CD14-positive monocyte (primary cell): Measurements from ENCODE around the gene TNFRSF19. TPM values are rescaled to one million over a fixed set of nuclear protein-coding genes. Genes with fewer than 3 reads are reported as not detected.
A peak's percentile ranks its signal among the peaks of the same experiment; 100 is the strongest.

Experiments
- DNase-seq, 3 donors: peaks; one replicate each; pipeline ENCODE4 v3.0.0-alpha.2; 2011 to 2022
- H2AFZ ChIP-seq: 2 replicates; pipeline ENCODE4 v1.6.0; 2012; ENCODE audit warnings: mild to moderate bottlenecking, low read depth, low read length, inconsistent platforms; ENCODE audit not compliant: insufficient read depth, poor library complexity, severe bottlenecking
- H3K27ac ChIP-seq, 2 donors: 1 replicate in 1 of 2; 2 replicates in 1 of 2; pipeline ENCODE4 v1.5.1; 2012 to 2013; ENCODE audit warnings: low read length in 2 of 2, control low read depth in 1 of 2, inconsistent platforms in 1 of 2, low read depth in 1 of 2, mild to moderate bottlenecking in 1 of 2
- H3K27me3 ChIP-seq, 2 donors: one replicate each; pipeline versions ENCODE4 v1.6.0 to v1.6.1; 2011 to 2013; ENCODE audit warnings: low read length in 2 of 2; ENCODE audit not compliant: control insufficient read depth in 2 of 2, insufficient read depth in 2 of 2
- H3K36me3 ChIP-seq, 2 donors: replicated peaks in 1 of 2; 1 replicate in 1 of 2; 2 replicates in 1 of 2; pipeline versions ENCODE4 v1.5.1 to v1.6.1; 2012 to 2013; ENCODE audit warnings: low read length in 2 of 2, control low read depth in 1 of 2, inconsistent platforms in 1 of 2, mild to moderate bottlenecking in 1 of 2; ENCODE audit not compliant: insufficient read depth in 2 of 2, control insufficient read depth in 1 of 2
- H3K4me1 ChIP-seq, 2 donors: 1 replicate in 1 of 2; 2 replicates in 1 of 2; pipeline versions ENCODE4 v1.5.1 to v1.6.1; 2012 to 2013; ENCODE audit warnings: low read length in 2 of 2, control low read depth in 1 of 2, inconsistent platforms in 1 of 2, mild to moderate bottlenecking in 1 of 2, moderate library complexity in 1 of 2; ENCODE audit not compliant: insufficient read depth in 2 of 2, control insufficient read depth in 1 of 2
- H3K4me2 ChIP-seq: replicated peaks from 2 replicates; pipeline ENCODE3; 2012; ENCODE audit warnings: low read length, moderate library complexity, mild to moderate bottlenecking; ENCODE audit not compliant: poor library complexity, severe bottlenecking; ENCODE audit errors: extremely low read depth
- H3K4me3 ChIP-seq, 3 experiments: fragments of 200-600 bp in 1 of 3; sonication (generic) in 1 of 3; replicated peaks in 1 of 3; 1 replicate in 2 of 3; 2 replicates in 1 of 3; pipeline ENCODE4 v1.5.1; 2011 to 2013; ENCODE audit warnings: low read length in 3 of 3, mild to moderate bottlenecking in 3 of 3, control low read depth in 2 of 3, low read depth in 2 of 3, inconsistent platforms in 1 of 3, moderate library complexity in 1 of 3
- H3K79me2 ChIP-seq: 2 replicates; pipeline ENCODE4 v1.6.0; 2012; ENCODE audit warnings: mild to moderate bottlenecking, control low read depth, inconsistent platforms, low read length, moderate library complexity; ENCODE audit not compliant: insufficient read depth
- H3K9ac ChIP-seq: 2 replicates; pipeline ENCODE4 v1.6.0; 2017; ENCODE audit warnings: low read length, mild to moderate bottlenecking; ENCODE audit not compliant: insufficient read depth, poor library complexity, severe bottlenecking
- H3K9me3 ChIP-seq, 2 donors: replicated peaks in 1 of 2; 1 replicate in 1 of 2; 2 replicates in 1 of 2; pipeline versions ENCODE4 v1.5.1 to v1.6.1; 2012 to 2013; ENCODE audit warnings: low read length in 2 of 2, control low read depth in 1 of 2; ENCODE audit not compliant: control insufficient read depth in 1 of 2, insufficient read depth in 1 of 2
- H4K20me1 ChIP-seq: 2 replicates; pipeline ENCODE4 v1.6.0; 2012; ENCODE audit warnings: mild to moderate bottlenecking, low read length, control low read depth, moderate library complexity; ENCODE audit not compliant: insufficient read depth
- H3K27ac Mint-ChIP-seq, 7 donors: one replicate each; pipeline ENCODE4 v1.8.0; 2020; ENCODE audit warnings: mild to moderate bottlenecking in 7 of 7, mixed read lengths in 7 of 7, moderate library complexity in 6 of 7, inconsistent platforms in 2 of 7
- H3K27me3 Mint-ChIP-seq, 3 donors: one replicate each; pipeline ENCODE4 v1.8.0; 2021 to 2022; ENCODE audit warnings: low read depth in 3 of 3, mild to moderate bottlenecking in 3 of 3, mixed read lengths in 3 of 3, moderate library complexity in 3 of 3, inconsistent platforms in 1 of 3
- H3K36me3 Mint-ChIP-seq, 2 donors: one replicate each; pipeline ENCODE4 v1.8.0; 2020; ENCODE audit warnings: mixed read lengths in 2 of 2, inconsistent platforms in 1 of 2, mild to moderate bottlenecking in 1 of 2
- H3K4me1 Mint-ChIP-seq: one replicate; pipeline ENCODE4 v1.8.0; 2020; ENCODE audit warnings: mild to moderate bottlenecking, mixed read lengths
- H3K4me3 Mint-ChIP-seq, 2 donors: one replicate each; pipeline ENCODE4 v1.8.0; 2020; ENCODE audit warnings: mild to moderate bottlenecking in 2 of 2, mixed read lengths in 2 of 2, moderate library complexity in 1 of 2
- H3K9me3 Mint-ChIP-seq, 7 donors: one replicate each; pipeline ENCODE4 v1.8.0; 2020 to 2022; ENCODE audit warnings: mixed read lengths in 7 of 7, mild to moderate bottlenecking in 6 of 7, moderate library complexity in 6 of 7, inconsistent platforms in 2 of 7
- WGBS: methylation state at CpG from one replicate; pipeline ENCODE4 v1.1.5; 2013; ENCODE audit warnings: missing lambda C conversion rate; ENCODE audit not compliant: insufficient coverage; 5-methylcytosine and 5-hydroxymethylcytosine counted together
- intact Hi-C, 2 donors: fragments of 100-400 bp; cut with micrococcal nuclease; formaldehyde crosslinking; loops; one replicate each; pipeline versions ENCODE4 v1.15.0 to v1.15.1; 2023
- polyA plus RNA-seq, 3 donors: library from polyadenylated mRNA; depleted of rRNA in 1 of 3; unstranded in 2 of 3; stranded (reverse) in 1 of 3; fragments of 300-500 nt in 2 of 3; fragments of >200 nt in 1 of 3; fragmentation: Illumina TruSeq in 2 of 3; gene quantifications; 1 replicate in 2 of 3; 2 replicates in 1 of 3; pipeline ENCODE4 v1.2.3, GENCODE V29; 2012 to 2021
- TF ChIP-seq, protein P1 (sequence below): fragments of 200-600 bp; IDR thresholded peaks from one replicate; pipeline ENCODE4 v1.8.0; 2022; ENCODE audit warnings: antibody characterized with exemption, mild to moderate bottlenecking

TNFRSF19 gene
- polyA plus RNA-seq, 3 donors, result 0.11 TPM; not detected in 2

DNA sequence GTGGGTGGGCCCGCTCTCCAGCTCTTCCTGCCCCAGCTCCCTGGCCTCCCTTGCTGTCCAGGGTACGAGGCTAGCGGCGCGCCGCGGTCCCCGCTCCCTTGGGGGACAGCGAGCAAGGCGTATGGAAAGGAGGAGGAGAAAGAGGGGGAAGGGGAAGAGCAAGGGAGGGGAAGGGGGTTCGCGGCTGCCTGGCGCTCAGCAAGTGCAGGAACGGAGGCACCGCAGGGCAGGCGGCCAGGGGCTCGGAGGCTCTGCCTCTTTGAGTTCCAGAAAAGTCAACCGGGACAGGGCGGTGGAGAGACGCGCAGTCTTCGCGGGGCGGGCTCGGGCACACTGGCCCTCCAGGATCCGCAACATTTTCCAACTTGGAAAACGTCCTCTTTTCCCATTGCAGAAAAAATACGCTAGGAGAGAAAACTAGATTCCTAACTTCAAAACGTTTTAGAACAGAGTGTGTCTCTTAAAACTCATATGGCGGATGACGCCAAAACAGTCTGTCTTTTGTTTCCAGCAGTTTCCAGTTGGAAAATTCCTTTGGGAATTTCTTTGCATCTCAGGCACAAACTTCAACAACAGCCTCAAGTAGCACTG is 23.1 kb upstream of the TNFRSF19 start:
- H3K36me3 Mint-ChIP-seq, result no peaks in the 10 kb centered on the region
- peaks cover 0 to 9% of the 10 kb centered on the region in 2 donors for H3K9me3 ChIP-seq
- no peak overlapping the region for H3K4me3 ChIP-seq
- intact Hi-C loops, result no loop called here
- H3K4me2 ChIP-seq, result no peak overlapping the region
- H4K20me1 ChIP-seq, result no peaks in the 10 kb centered on the region
- TF ChIP-seq, protein P1, sequence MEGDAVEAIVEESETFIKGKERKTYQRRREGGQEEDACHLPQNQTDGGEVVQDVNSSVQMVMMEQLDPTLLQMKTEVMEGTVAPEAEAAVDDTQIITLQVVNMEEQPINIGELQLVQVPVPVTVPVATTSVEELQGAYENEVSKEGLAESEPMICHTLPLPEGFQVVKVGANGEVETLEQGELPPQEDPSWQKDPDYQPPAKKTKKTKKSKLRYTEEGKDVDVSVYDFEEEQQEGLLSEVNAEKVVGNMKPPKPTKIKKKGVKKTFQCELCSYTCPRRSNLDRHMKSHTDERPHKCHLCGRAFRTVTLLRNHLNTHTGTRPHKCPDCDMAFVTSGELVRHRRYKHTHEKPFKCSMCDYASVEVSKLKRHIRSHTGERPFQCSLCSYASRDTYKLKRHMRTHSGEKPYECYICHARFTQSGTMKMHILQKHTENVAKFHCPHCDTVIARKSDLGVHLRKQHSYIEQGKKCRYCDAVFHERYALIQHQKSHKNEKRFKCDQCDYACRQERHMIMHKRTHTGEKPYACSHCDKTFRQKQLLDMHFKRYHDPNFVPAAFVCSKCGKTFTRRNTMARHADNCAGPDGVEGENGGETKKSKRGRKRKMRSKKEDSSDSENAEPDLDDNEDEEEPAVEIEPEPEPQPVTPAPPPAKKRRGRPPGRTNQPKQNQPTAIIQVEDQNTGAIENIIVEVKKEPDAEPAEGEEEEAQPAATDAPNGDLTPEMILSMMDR, result no peak
- H3K9ac ChIP-seq, result no peak overlapping the region
- H3K27me3 Mint-ChIP-seq, result peaks cover 22 to 33% (median 31%) of the 10 kb centered on the region in 3 donors
- H3K9me3 Mint-ChIP-seq, result peaks cover 0 to 8% (median 3%) of the 10 kb centered on the region in 7 donors
- H3K36me3 ChIP-seq, result no peaks in the 10 kb centered on the region
- 7% methylated on average over 28 of the region's 31 CpGs for WGBS
- H2AFZ ChIP-seq, result peak overlapping the region; percentile 13
- peaks cover 20 to 21% of the 10 kb centered on the region in 2 donors for H3K27me3 ChIP-seq
- H3K27ac ChIP-seq, result no peak overlapping the region
- peaks cover 10% of the 10 kb centered on the region for H3K4me1 Mint-ChIP-seq
- H3K4me1 ChIP-seq, result peaks cover 0 to 7% of the 10 kb centered on the region in 2 donors
- DNase-seq, result no peak
- H3K79me2 ChIP-seq, result no peaks in the 10 kb centered on the region
- H3K27ac Mint-ChIP-seq, result no peak overlapping the region
- H3K4me3 Mint-ChIP-seq, result peak overlapping the region in 1 of 2 donors; percentile 77

DNA sequence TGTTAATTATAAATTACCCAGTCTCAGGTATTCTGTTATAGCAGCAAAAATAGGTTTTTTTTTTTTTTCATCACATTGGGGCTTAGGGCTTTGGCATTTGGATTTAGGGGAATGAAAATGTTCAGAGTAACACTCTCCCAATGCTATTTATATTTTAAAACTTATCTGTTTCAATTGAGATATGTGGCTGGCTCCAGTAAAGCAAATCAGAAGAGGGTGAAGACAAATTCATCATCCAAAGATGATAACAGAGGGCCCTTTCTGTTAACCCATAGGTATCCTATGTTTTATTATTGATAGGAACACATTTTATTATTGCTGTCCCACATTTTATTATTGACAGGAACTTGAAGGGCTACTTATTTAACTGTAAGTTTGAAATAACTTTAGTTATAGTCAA is 20.5 kb upstream of the TNFRSF19 start:
- H3K9me3 Mint-ChIP-seq, result peaks cover 0 to 8% (median 3%) of the 10 kb centered on the region in 7 donors
- Histone ChIP-seq H3K27me3 (peaks cover 20 to 21% of the 10 kb centered on the region in 2 donors), H3K36me3 (no peaks in the 10 kb centered on the region), H3K4me2 (no peak overlapping the region), H3K9ac (no peak overlapping the region), H3K9me3 (peaks cover 0 to 9% of the 10 kb centered on the region in 2 donors), H4K20me1 (no peaks in the 10 kb centered on the region), H3K4me1 (peaks cover 0 to 7% of the 10 kb centered on the region in 2 donors), H3K4me3 (no peak overlapping the region), H2AFZ (no peak overlapping the region), H3K79me2 (no peaks in the 10 kb centered on the region), H3K27ac (no peak overlapping the region)
- peaks cover 22 to 35% (median 29%) of the 10 kb centered on the region in 3 donors for H3K27me3 Mint-ChIP-seq
- TF ChIP-seq, protein P1, result no peak
- H3K36me3 Mint-ChIP-seq, result no peaks in the 10 kb centered on the region
- intact Hi-C loops, result no loop called here
- no peak for DNase-seq
- H3K4me1 Mint-ChIP-seq, result peaks cover 11% of the 10 kb centered on the region
- no peak overlapping the region for H3K27ac Mint-ChIP-seq
- no peak overlapping the region for H3K4me3 Mint-ChIP-seq
